ENCODE results near the gene POMC.

POMC gene

GRCh38 chr2:25188405-25188804 lies 20.0 kb upstream of the POMC start:
- no peaks in the 10 kb centered on the region for H3K9me3 ChIP-seq (ENCODE audit: insufficient read depth, low read length)

GRCh38 chr2:25187729-25188350 lies 19.5 kb upstream of the POMC start:
- no peak overlapping the region for H3K9ac ChIP-seq (ENCODE audit: low read length)
- H3K36me3 ChIP-seq (replicated peaks; ENCODE audit: low read depth, low read length), result no peaks in the 10 kb centered on the region
- no peak overlapping the region for H3K4me2 ChIP-seq (ENCODE audit: low read length)
- peaks cover 9% of the 10 kb centered on the region for H3K27me3 ChIP-seq (ENCODE audit: low read depth, low read length)
- H4K20me1 ChIP-seq (ENCODE audit: insufficient read depth, low read length), result no peaks in the 10 kb centered on the region
- no peaks in the 10 kb centered on the region for H3K79me2 ChIP-seq (ENCODE audit: low read length)
- H3K4me1 ChIP-seq (ENCODE audit: low read length), result no peaks in the 10 kb centered on the region
- no peak overlapping the region for H2AFZ ChIP-seq (ENCODE audit: low read depth, low read length)
- H3K27ac ChIP-seq (ENCODE audit: low read length), result no peak overlapping the region
- TF ChIP-seq EZH2phosphoT487 (IDR thresholded peaks at IDR 0.05; ENCODE audit: low read depth), result no peak
- no peak for TF ChIP-seq CTCF (IDR thresholded peaks at IDR 0.05; ENCODE audit: low read depth, low read length)
- H3K4me3 ChIP-seq (ENCODE audit: low read length), result no peak overlapping the region
- H3K9me3 ChIP-seq (ENCODE audit: insufficient read depth, low read length), result no peaks in the 10 kb centered on the region

More at GRCh38 chr2:25188405-25188804, 20.0 kb upstream of the POMC start:
- H3K36me3 ChIP-seq (replicated peaks; ENCODE audit: low read depth, low read length), result no peaks in the 10 kb centered on the region
- H3K27ac ChIP-seq (ENCODE audit: low read length), result no peak overlapping the region
- H3K4me3 ChIP-seq (ENCODE audit: low read length), result no peak overlapping the region
- no peak for TF ChIP-seq EZH2phosphoT487 (IDR thresholded peaks at IDR 0.05; ENCODE audit: low read depth)
- TF ChIP-seq CTCF (IDR thresholded peaks at IDR 0.05; ENCODE audit: low read depth, low read length), result no peak
- no peaks in the 10 kb centered on the region for H3K79me2 ChIP-seq (ENCODE audit: low read length)
- H3K4me2 ChIP-seq (ENCODE audit: low read length), result no peak overlapping the region
- H3K4me1 ChIP-seq (ENCODE audit: low read length), result no peaks in the 10 kb centered on the region
- no peak overlapping the region for H3K9ac ChIP-seq (ENCODE audit: low read length)
- H2AFZ ChIP-seq (ENCODE audit: low read depth, low read length), result no peak overlapping the region
- H4K20me1 ChIP-seq (ENCODE audit: insufficient read depth, low read length), result no peaks in the 10 kb centered on the region
- peaks cover 9% of the 10 kb centered on the region for H3K27me3 ChIP-seq (ENCODE audit: low read depth, low read length)

- no peak overlapping the region for H3K9ac ChIP-seq (ENCODE audit: low read length)
- H3K4me3 ChIP-seq (ENCODE audit: low read length), result no peak overlapping the region
- H3K9me3 ChIP-seq (ENCODE audit: insufficient read depth, low read length), result no peaks in the 10 kb centered on the region
- H3K4me2 ChIP-seq (ENCODE audit: low read length), result no peak overlapping the region
- no peaks in the 10 kb centered on the region for H3K36me3 ChIP-seq (replicated peaks; ENCODE audit: low read depth, low read length)
- H2AFZ ChIP-seq (ENCODE audit: low read depth, low read length), result no peak overlapping the region
- no peaks in the 10 kb centered on the region for H3K79me2 ChIP-seq (ENCODE audit: low read length)
- no peaks in the 10 kb centered on the region for H3K4me1 ChIP-seq (ENCODE audit: low read length)
- no peak for TF ChIP-seq CTCF (IDR thresholded peaks at IDR 0.05; ENCODE audit: low read depth, low read length)
- TF ChIP-seq EZH2phosphoT487 (IDR thresholded peaks at IDR 0.05; ENCODE audit: low read depth), result no peak
- H3K27ac ChIP-seq (ENCODE audit: low read length), result no peak overlapping the region
- no peaks in the 10 kb centered on the region for H4K20me1 ChIP-seq (ENCODE audit: insufficient read depth, low read length)
- H3K27me3 ChIP-seq (ENCODE audit: low read depth, low read length), result peaks cover 17% of the 10 kb centered on the region
Observed at GRCh38 chr2:25184254-25184653, 15.9 kb upstream of the POMC start.

- Histone ChIP-seq H3K36me3 (replicated peaks; ENCODE audit: low read depth, low read length) (no peaks in the 10 kb centered on the region), H3K4me3 (ENCODE audit: low read length) (no peak overlapping the region), H3K4me1 (ENCODE audit: low read length) (no peaks in the 10 kb centered on the region), H3K79me2 (ENCODE audit: low read length) (no peaks in the 10 kb centered on the region), H3K9ac (ENCODE audit: low read length) (no peak overlapping the region), H3K27me3 (ENCODE audit: low read depth, low read length) (peaks cover 44% of the 10 kb centered on the region), H3K9me3 (ENCODE audit: insufficient read depth, low read length) (no peaks in the 10 kb centered on the region), H3K4me2 (ENCODE audit: low read length) (no peak overlapping the region), H4K20me1 (ENCODE audit: insufficient read depth, low read length) (no peaks in the 10 kb centered on the region), H2AFZ (ENCODE audit: low read depth, low read length) (no peak overlapping the region), H3K27ac (ENCODE audit: low read length) (no peak overlapping the region)
- no peak for TF ChIP-seq EZH2phosphoT487 (IDR thresholded peaks at IDR 0.05; ENCODE audit: low read depth)
- TF ChIP-seq CTCF (IDR thresholded peaks at IDR 0.05; ENCODE audit: low read depth, low read length), result no peak
Observed at GRCh38 chr2:25178976-25179375, 10.6 kb upstream of the POMC start.
